Neural progenitor cell (in vitro differentiated cells): ENCODE data around the gene POLE.

Source experiments
- CTCF ChIP-seq: fragments of 200-600 bp; sonication (generic); IDR thresholded peaks from 2 replicates; pipeline ENCODE4 v1.5.1; 2017; ENCODE audit warnings: antibody characterized with exemption, mild to moderate bottlenecking
- EZH2 ChIP-seq: fragments of 200-600 bp; sonication (generic); IDR thresholded peaks from 2 replicates; pipeline ENCODE4 v1.6.1; 2017; ENCODE audit warnings: antibody characterized with exemption, mild to moderate bottlenecking, moderate library complexity
- EZH2phosphoT487 ChIP-seq: fragments of 200-600 bp; sonication (generic); IDR thresholded peaks from 2 replicates; pipeline ENCODE4 v1.6.1; 2017; ENCODE audit warnings: antibody characterized with exemption

- TF ChIP-seq CTCF (no peak), EZH2phosphoT487 (no peak), EZH2 (no peak)
Observed at GRCh38 chr12:132723015-132723763, 36.0 kb upstream of the POLE start.
